HG03575 (cell line): Measurements from ENCODE around the gene CXXC5.
"Not testable (repeated sequence)": the region's sequence is repeated elsewhere in the genome, so short reads cannot be mapped to it uniquely, and the experiment has no call there.

ENCODE experiments used
- ATAC-seq: cut with Tn5 transposase; IDR thresholded peaks from one replicate; pipeline ENCODE4 v1.9.1; 2021; ENCODE audit not compliant: unreplicated experiment, insufficient number of reproducible peaks, low FRiP score; ENCODE audit errors: extremely low read depth

CXXC5 gene

GRCh38 chr5:139648205-139649081 is at the start of gene CXXC5:
Gene CXXC5 (plus strand): TSS chr5:139648349. CDS start chr5:139680524, 32,175 bp downstream.
- ATAC-seq, result no peak

GRCh38 chr5:139598601-139598965 is 49.6 kb upstream of the CXXC5 start:
- not testable (repeated sequence) for ATAC-seq

- no peak for ATAC-seq
Measured at GRCh38 chr5:139600336-139600949, 47.7 kb upstream of the CXXC5 start.

GRCh38 chr5:139601429-139601828 is 46.7 kb upstream of the CXXC5 start:
- ATAC-seq, result no peak

- ATAC-seq, result not testable (repeated sequence)
Measured at GRCh38 chr5:139601948-139602347, 46.2 kb upstream of the CXXC5 start.

GRCh38 chr5:139605887-139606286 is 42.3 kb upstream of the CXXC5 start:
- no peak for ATAC-seq

- ATAC-seq, result no peak
Measured at GRCh38 chr5:139611703-139612584, 36.2 kb upstream of the CXXC5 start.

GRCh38 chr5:139619861-139620260 is 28.3 kb upstream of the CXXC5 start:
- ATAC-seq, result no peak

GRCh38 chr5:139625398-139625797 is 22.8 kb upstream of the CXXC5 start:
- ATAC-seq, result not testable (repeated sequence)

GRCh38 chr5:139630855-139631254 is 17.3 kb upstream of the CXXC5 start:
- ATAC-seq, result no peak

- ATAC-seq, result no peak
Measured at GRCh38 chr5:139631520-139632165, 16.5 kb upstream of the CXXC5 start.

GRCh38 chr5:139633295-139634027 is 14.7 kb upstream of the CXXC5 start:
- ATAC-seq, result no peak

GRCh38 chr5:139634028-139634325 is 14.2 kb upstream of the CXXC5 start:
- no peak for ATAC-seq

- ATAC-seq, result no peak
Measured at GRCh38 chr5:139634541-139634940, 13.6 kb upstream of the CXXC5 start.

- ATAC-seq, result no peak
Measured at GRCh38 chr5:139635191-139635590, 13.0 kb upstream of the CXXC5 start.

- no peak for ATAC-seq
Measured at GRCh38 chr5:139635606-139636206, 12.4 kb upstream of the CXXC5 start.

- ATAC-seq, result peak; percentile 53
Measured at GRCh38 chr5:139636207-139636792, 11.8 kb upstream of the CXXC5 start.

- no peak for ATAC-seq
Measured at GRCh38 chr5:139636975-139637408, 11.2 kb upstream of the CXXC5 start.
